ENCODE results near the gene STARD4. TPM values are rescaled to one million over a fixed set of nuclear protein-coding genes. Genes with fewer than 3 reads are reported as not detected.

The STARD4 gene
- total and polyA plus RNA-seq, 9 of the 15 experiments (the other 6 are each of a cell fraction or from before 2014, with no cell fraction given): 28.4 to 88.0 (median 34.0) TPM

- ATAC-seq (no peak), FAIRE-seq (no peak), DNase-seq (ENCODE audit: extremely low read depth in 1 of 4, low spot score in 3 of 4) (no peak)
- H3K27me3 ChIP-seq (ENCODE audit: control insufficient read depth in 2 of 2, insufficient read depth in 2 of 2, low read length in 2 of 2): peaks cover 2 to 3% of the 10 kb centered on the region in 2 experiments; a peak in 1 of 5 replicates
- in situ Hi-C loops (cut with MboI) (no loop called here), intact Hi-C loops (cut with micrococcal nuclease) (loop anchor here (5.0 kb wide), 2 partner anchors 145 to 395 kb away; no protein-coding TSS in a partner anchor)
- WGBS (ENCODE audit: insufficient coverage, low coverage, missing lambda C conversion rate): 0% methylated on average over 2 of the region's 2 CpGs
- H3K27ac ChIP-seq (ENCODE audit: extremely low read depth, low read depth, low read length): no peak overlapping the region
- no peaks in the 10 kb centered on the region for H3K36me3 ChIP-seq (ENCODE audit: control insufficient read depth, insufficient read depth, low read length)
- peaks cover 0 to 3% of the 10 kb centered on the region in 2 experiments; a peak in 1 of 5 replicates for H3K4me1 ChIP-seq (replicated peaks in 1 of 2; ENCODE audit: control insufficient read depth in 2 of 2, insufficient read depth in 2 of 2, low read length in 2 of 2)
- H3K79me2 ChIP-seq (ENCODE audit: control insufficient read depth, insufficient read depth, low read length): no peaks in the 10 kb centered on the region
- BruUV-seq (replicated peaks): no TSS peak
- H3K9me1 ChIP-seq (ENCODE audit: control insufficient read depth, insufficient read depth, low read length): no peaks in the 10 kb centered on the region
- TF ChIP-seq STAT6 (CRISPR knock-in tag; IDR thresholded peaks at IDR 0.05): no peak
- H3K4me2 ChIP-seq (ENCODE audit: insufficient read depth, low read length): no peak overlapping the region
- ChIA-PET CTCF (ENCODE audit: low intra/inter-chr PET ratio) (no interaction called here), POLR2A (no interaction called here)
- H2AFZ ChIP-seq (ENCODE audit: low read depth, low read length): no peak overlapping the region
- H3K9me3 ChIP-seq (replicated peaks; ENCODE audit: control insufficient read depth, insufficient read depth, low read depth, low read length): no peaks in the 10 kb centered on the region
- no peak overlapping the region for H3K9ac ChIP-seq (ENCODE audit: insufficient read depth in 1 of 2, low read depth in 2 of 2, low read length in 2 of 2)
- H3K4me3 ChIP-seq: no peak overlapping the region
- no peaks in the 10 kb centered on the region for H4K20me1 ChIP-seq (replicated peaks; ENCODE audit: control insufficient read depth, insufficient read depth, low read length)
These were observed 40.2 kb upstream of the STARD4 start for GRCh38 chr5:111552492-111552891.

All from K562 (cell line).